Vagina (tissue), 2 donors: ENCODE results near the gene DYNLT4.
"Not testable (repeated sequence)": the region's sequence is repeated elsewhere in the genome, so short reads cannot be mapped to it uniquely, and the experiment has no call there.

ENCODE experiments used
- POLR2A ChIP-seq, 2 donors: fragments of 450-650 bp; IDR thresholded peaks; one replicate each; pipeline ENCODE4 v1.6.1; 2017; ENCODE audit warnings: antibody characterized with exemption in 2 of 2, mild to moderate bottlenecking in 2 of 2, moderate library complexity in 2 of 2
- POLR2AphosphoS5 ChIP-seq, 2 donors: sonication (generic); formaldehyde crosslinking; IDR thresholded peaks; one replicate each; pipeline ENCODE4 v1.9.0; 2017; ENCODE audit warnings: antibody characterized with exemption in 2 of 2, mild to moderate bottlenecking in 2 of 2, low read depth in 1 of 2; ENCODE audit not compliant: insufficient read depth in 1 of 2
- TF ChIP-seq, protein P1 (sequence below), 3 experiments: fragments of 450-650 bp in 2 of 3; fragments of 200-600 bp in 1 of 3; sonication (generic) in 1 of 3; IDR thresholded peaks; one replicate each; pipeline ENCODE4 v1.5.1; 2017 to 2019; ENCODE audit warnings: antibody characterized with exemption in 3 of 3, mild to moderate bottlenecking in 2 of 3, moderate library complexity in 2 of 3

DNA sequence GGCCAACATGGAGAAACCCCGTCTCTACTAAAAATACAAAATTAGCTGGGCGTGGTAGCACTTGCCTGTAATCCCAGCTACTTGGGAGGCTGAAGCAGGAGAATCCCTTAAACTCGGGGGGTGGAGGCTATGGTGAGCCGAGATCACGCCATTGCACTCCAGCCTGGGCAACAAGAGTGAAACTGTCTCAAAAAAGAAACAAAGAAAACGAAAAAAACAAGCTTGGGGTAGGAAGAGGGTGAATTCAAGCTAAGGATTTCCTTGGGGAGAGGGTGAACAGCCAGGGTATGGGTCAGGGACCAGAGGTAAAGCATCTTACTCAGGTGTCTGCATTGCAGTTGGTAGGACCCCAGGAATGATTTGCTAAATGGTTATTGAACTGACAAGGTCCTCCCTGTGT is 40.7 kb downstream of the DYNLT4 start:
- not testable (repeated sequence) for TF ChIP-seq POLR2A (IDR thresholded peaks at IDR 0.05); POLR2AphosphoS5 (IDR thresholded peaks at IDR 0.05; ENCODE audit: insufficient read depth in 1 of 2, low read depth in 1 of 2)
- TF ChIP-seq, protein P1, sequence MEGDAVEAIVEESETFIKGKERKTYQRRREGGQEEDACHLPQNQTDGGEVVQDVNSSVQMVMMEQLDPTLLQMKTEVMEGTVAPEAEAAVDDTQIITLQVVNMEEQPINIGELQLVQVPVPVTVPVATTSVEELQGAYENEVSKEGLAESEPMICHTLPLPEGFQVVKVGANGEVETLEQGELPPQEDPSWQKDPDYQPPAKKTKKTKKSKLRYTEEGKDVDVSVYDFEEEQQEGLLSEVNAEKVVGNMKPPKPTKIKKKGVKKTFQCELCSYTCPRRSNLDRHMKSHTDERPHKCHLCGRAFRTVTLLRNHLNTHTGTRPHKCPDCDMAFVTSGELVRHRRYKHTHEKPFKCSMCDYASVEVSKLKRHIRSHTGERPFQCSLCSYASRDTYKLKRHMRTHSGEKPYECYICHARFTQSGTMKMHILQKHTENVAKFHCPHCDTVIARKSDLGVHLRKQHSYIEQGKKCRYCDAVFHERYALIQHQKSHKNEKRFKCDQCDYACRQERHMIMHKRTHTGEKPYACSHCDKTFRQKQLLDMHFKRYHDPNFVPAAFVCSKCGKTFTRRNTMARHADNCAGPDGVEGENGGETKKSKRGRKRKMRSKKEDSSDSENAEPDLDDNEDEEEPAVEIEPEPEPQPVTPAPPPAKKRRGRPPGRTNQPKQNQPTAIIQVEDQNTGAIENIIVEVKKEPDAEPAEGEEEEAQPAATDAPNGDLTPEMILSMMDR (IDR thresholded peaks at IDR 0.05) = not testable (repeated sequence)
